Activated gamma-delta T cell treated with anti-CD3 and anti-CD28 coated beads, Interleukin-2, amount 50 U/mL, for 16 hours (primary cell): ENCODE results near the gene CDK4.

Experiments
- DNase-seq: peaks from one replicate; pipeline ENCODE4 v3.0.0-alpha.2; 2020; ENCODE audit warnings: low read depth

Gene CDK4

DNA sequence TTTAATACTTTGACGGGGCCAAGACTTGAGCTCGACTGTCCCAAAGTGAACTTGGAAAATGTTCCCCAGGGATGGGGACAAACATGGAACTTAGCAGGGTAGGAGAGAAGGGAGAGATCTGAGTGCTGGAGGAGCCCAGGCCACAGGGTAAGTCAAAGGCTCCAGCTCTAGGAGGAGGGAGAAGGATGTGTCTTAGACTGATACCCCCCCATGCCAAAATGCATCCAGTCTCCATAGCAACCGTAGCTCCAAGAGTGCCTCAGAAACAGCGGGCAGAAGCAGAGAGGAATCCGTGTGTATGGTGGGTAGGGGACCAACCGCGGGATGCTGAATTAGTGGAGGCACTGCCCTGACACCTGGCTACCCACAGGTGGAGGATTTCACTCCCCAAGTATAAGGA lies 12.7 kb downstream of the CDK4 start:
- DNase-seq, result no peak

DNA sequence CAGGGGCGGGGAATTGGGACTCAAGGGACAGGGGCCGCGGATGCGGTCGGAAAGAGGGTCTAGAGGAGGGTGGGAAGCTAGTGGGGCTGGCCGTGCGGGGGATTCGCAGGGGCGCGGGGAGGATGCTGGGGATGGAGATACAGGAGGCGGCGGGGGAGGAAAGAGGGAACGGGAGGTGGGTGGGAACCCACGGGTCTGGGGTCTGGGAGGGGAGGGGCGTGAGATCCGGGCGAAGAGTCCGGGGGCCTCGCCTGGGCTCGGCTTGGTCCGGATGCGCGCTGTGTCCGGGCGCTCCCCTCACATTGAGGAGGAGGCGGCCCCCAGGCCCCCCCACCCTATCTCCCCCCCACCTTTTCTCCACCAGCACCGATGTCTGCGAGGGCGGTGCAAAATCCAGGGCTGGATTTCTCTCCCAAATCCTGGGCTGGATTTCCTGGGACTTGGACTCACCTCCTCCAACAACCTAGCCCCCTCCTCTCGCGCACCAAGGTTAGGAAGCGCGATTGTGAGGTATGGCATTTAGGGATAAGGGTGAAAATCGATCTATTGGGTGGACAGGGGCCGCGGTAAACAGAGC lies 13.4 kb downstream of the CDK4 start, which contains the start of gene AGAP2:
TSS of gene AGAP2 (minus strand) at position 82 of the 577 bp plus-strand sequence. CDS start 496 bp downstream, outside the sequence.
- DNase-seq, result no peak

DNA sequence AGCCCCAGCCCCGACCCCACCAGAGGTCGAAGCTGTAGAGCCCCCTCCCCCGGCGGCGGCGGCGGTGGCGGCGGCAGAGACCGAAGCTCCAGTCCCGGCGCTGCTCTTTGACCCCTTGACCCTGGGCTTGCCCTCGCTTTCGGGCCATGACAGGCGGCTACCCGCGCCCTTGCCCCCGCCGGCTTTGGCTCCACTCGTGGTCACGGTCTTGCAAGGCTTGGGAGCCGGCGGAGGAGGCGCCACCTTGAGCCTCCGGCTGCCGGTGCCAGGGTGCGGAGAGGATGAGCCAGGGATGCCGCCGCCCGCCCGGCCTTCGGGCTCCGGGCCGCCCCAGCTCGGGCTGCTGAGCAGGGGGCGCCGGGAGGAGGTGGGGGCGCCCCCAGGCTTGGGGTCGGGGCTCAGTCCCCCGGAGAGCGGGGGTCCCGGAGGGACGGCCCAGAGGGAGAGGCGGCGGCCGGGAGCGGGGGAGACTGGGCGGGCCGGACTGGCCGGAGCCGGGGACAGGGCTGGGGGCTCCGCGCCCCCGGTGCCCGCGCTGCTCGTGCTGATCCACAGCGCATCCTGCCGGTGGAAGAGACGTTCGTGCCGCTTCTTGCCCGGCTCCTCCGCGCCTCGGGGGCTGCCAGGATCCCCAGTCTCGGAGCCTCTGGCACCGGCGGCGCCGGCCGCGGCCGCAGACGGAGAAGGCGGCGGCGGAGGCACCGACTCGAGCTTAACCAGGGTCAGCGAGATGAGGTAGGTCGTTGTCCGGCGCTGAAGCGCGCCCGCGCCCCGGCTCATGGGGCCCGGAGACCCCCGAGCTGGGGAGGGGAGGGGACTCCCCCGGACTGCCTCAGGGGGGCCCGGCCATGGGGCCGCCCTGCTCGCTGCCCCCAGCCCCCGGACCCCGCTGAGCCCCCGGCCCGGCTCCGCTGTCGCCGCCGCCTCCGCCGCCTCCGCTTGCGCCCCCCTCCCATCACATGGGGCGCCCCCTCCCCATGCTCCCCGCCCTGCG lies 14.3 kb downstream of the CDK4 start:
- no peak for DNase-seq

DNA sequence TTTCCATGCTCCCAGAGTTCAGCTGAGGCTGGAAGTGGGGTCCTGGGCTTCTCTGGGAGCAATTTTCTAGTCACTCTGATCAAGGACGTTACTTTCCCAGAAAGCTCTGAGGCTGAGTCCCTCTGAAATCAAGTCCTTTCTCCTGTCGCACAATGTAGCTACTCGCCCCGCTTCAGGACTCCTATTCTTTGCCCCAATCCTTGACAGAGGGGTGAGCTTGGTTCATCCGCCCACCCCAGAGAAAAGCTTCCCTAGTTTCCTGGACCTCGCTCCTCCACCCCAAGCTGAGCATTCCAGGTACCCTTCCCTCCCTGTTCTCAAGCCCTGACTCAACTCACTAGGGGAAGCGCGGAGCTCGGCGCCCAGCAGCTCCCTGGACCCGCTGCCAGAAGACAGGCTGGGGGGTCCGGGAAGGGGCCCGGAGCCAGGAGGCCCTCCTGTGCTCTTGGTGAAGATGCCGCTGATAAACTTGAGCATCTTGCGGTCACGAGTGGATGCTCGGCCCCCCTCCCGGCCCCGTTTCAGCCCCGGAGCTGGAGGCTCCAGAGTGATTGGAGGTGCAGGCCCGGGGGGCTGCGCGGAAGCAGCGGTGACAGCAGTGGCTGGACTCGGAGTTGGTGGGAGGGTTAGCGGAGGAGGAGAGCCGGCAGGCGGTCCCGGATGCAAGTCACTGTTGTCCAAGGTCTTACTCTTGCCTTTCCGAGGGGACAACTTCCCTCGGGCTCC lies 15.2 kb downstream of the CDK4 start:
- DNase-seq, result no peak

DNA sequence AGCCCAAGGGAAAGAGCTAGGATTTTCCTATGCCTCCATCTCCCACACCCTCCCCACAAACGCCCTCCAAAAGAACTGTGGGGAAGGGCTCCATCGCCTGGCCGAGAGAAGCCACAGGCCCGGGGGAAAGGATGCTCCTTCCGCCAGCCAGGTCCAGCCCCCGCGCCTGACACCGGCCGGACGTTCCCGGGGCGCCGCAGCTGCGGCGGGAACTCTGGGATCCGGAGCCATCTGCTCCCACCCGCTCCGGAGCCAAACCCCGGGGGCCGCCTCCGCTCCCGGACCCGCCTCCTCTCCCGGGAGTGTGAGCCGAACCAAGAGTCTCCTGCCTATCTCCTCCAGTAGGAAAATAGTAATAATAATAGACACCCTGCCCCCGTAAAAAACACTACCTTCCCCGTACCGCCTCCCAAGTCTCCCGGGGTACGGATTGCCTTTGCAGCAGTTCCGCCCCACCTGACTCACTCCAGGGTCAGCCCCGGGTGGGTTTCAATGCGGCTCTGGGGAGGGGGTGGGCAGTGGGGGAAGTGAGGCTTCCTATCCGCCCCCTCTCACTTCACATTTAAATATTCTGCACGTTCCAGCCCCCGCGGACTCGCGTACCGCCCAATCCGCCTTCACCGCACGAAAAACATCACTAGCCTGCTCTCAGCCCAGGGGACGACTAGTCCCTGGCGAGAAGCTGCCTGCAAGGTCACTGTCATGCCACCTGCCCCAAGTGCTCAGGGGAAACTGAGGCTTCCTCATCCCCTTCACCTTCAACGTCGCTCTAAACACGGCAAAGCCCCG lies 16.0 kb downstream of the CDK4 start:
- no peak for DNase-seq

DNA sequence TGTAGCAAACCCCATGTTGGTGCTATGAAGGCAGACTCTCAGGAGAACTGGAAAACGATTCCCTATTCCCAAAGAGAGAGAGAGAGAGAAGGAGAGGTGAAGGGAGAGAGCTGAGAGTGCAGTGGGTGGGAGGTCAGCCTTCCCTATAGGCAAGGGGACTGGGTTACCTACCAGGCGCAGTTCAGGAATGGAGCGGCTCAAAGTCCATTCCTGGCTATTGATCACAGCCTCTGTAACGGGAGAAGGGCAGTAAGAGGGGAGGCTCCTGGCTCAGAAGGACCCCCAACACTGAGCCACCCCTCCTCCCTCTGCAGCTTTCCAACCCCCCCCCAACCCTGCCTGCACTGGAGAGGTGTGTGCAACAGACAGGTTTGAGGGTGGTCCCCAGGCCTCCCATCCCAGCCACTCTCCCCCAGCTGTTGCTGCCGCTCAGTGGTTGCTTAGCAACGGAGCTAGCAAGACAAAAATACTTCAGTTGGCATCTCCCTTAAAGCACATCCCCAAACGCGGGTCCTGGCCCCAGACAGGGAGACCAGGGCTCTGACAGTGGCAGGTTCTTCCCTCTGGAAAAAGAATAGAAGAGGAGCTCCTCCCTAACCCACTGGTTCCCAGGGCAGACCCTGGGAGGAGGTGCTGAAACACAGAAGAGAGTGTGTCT lies 16.8 kb downstream of the CDK4 start:
- no peak for DNase-seq

DNA sequence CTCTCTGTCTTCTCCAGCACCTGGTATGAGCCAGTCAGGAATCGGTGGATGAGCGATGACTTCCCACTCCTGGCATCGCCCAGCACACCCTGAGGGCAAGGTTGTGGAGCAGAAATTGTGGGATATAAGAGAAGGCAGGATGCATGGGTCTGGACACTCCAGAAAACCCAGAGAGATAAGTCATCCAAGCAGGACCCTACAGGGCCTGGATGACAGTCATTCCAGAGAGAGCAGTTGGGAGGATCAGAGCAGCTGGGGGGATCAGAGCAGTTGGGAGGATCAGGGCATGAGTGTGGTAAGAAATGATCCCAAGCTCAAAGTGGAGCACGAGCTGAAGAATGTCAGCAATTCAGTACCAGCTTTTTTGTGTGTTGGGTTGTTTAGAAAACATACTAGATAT lies 17.5 kb downstream of the CDK4 start:
- no peak for DNase-seq

DNA sequence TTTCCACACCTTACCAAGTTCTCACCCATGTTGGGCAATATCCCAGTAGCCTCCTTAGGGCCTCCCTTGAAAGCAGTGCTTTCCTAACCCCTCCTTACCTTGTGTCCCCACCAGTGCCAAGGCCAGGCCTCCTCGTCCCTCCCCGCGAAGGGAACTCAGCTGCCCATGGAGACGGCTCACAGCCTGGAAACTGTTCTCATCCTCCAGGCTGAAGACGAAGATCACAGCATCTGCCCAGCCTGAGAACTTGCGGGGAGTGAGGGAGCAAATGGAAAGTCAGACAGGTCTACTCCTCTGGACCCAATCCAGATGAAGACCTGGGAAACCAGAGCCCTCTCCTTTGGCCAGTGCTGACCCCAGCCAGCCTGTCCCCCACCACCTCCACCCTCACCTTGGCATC lies 18.2 kb downstream of the CDK4 start:
- no peak for DNase-seq

DNA sequence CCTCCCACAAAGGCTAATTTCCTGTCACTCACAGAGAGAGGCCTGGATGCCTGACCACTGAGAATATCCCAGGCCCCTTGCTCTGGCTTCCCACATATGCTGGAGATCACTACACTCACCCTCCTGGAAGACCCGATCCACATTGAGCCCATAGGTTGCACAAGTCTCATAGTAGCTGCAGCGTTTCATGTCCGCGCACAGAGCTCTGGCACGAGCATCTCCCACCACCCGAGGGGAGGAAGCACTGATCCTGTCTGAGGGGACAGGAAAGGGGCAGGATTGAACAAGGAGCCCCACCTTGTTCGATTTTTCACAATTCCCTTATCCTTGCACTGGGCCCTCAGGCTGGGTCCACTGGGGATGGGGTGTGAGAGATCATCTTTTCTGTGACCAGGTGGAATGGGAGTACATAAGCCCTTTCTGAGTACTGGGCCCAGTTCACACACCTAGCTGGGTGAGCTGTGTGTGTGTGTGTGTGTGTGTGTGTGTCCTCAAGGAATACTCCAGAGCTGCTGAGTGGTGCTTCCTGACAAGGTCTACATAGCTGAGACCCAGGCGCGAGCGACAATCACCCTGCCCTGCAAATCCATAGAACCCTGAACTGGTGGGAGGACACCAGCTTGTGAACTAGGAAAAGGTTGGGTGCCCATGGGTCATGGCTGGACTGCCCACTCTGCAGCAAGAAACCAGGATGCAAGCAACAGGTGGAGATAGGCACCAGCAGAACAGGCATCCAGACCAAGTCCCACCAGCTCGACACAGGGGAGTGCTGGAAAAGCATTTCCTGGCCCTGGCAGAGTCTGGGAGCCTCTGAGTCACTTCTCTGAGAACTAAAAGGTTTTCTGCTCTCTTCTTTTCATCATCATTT lies 19.1 kb downstream of the CDK4 start:
- no peak for DNase-seq

DNA sequence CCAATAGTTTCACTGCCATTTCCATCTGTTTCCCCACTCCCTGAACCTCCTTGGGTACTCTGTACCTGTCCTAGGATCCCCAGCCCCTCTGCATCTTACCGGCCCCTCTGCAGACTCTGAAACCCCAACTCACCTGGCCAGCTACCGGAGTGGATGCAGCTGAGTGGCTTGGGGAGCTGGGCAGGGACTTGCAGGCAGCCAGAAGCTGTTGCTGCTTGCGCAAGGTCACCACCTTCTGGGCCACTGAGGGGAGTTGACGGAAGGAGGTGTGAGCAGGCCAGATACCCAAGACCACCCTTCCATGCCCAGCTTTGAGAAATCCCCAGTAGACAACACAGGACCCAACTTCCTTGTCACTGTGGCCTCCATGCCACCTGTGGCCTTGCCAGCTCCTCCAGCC lies 19.8 kb downstream of the CDK4 start:
- no peak for DNase-seq

DNA sequence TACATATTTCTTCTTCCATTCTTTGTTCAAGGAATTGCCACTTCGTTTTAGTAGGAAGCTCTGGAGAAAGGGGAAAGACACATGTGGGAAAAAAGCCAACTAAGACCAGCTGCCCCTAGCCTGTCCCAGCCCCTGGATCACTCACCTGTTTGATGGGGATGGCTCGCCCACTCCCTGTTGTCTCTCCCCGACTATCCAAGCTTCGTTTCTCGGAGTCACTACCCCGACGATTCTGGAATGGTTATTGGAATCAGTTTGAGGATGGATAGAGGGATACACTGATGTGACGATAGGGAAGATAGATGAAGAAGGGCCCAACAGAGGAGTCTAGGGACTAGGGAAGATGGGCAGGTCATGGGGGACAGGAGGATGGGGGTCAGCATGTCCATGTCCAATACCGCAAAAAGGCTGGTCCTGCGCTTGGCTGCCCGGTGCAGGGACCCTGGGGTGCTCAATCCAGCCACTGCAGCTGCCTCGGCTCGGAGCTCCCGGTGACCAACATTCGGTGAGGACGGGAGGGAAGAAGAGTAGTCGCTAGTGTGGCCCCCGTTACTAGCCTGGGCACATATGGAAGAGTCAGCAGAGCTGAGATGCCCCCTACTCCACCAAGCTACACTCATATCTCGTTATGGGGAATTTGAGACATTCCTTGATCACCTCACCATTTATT lies 20.6 kb downstream of the CDK4 start:
- DNase-seq, result no peak

DNA sequence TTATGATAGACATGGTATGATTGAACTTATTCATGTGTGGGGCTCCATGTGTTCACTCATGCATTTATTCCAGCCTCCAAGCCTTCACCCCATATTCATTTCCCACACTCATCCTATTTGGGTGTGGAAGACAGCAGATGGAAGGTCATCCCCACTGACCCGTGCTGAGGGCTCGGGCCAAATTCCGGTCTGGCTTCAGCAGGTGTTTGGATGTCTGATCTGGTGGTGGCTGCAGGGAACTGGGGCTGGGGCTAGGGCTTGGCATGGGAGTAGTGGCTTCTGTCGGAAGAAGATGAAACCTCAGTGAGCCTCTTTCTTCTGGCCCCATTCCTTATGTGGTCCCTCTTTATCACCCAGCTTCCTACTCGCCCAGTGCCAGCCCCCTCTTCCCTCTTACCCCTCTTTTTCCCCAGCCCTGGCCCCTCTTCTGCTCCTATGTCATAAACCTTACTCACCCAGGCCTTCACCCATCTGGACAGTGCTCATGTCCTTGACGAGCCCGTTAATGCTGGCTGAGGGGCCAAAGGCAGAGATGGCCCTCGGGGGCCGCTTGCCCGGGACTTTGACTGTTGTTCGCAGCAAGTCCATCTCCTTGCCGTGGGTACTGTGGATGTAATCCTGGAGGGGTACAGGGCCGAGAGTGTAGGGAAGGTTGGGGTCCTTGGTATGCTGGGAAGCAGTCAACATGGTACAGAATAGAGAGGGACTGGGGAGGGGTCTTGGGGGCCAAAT lies 21.6 kb downstream of the CDK4 start:
- DNase-seq, result no peak

DNA sequence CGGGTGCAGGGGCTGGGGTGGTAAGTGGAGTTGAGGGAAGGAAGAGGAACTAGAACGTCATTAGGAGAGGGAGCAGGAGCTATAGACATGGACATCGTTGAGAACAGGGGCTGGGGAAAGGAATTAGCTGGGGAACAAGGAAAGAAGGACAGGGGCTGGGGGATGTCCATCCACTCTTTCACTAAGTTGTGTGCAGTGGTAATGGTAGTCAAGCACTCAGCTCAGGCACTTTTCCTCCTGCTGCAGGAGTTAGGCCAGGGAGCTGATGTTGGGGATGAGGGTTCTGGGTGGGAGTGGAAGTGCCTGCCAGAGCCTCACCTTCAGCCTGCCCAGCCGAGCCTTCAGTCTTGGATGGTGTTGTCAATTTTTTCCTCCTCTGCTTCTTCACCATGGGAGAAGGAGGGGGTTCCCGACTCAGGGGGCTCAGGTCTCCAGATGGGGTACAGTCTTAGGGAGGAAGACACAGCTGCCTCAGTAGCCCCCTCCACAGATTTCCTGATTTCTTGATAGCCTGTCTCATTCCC lies 22.7 kb downstream of the CDK4 start:
- no peak for DNase-seq

DNA sequence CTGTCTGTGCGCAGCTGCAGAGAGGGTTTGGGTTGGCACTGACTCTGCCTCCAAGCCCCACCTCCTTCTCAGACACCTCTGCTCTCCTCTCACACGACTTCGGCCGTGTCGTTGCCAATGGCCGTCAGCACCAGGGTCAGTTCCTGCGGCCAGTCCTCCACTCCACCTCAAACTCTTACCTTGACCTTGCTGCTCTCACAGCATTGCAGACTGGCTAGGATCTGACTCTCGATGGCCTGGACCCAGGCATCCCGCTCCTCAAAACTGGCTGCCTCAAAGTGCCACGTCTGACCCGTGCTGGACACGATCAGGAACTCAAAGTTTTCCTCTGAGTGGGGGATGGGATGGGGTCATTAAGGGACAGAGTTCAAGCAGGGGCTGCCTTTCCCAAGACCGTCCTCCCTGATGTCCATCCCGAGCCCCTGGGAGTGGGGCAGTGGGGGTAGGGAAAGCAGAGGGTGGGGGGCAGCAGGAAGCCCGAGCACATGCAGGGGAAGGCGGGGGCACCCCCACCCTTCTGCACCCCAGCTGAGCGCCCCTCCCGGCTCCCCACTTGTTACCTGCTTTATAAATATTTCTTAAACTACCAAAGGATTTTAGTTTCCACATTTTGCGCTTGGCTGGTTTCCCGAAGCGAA lies 24.2 kb downstream of the CDK4 start:
- no peak for DNase-seq

DNA sequence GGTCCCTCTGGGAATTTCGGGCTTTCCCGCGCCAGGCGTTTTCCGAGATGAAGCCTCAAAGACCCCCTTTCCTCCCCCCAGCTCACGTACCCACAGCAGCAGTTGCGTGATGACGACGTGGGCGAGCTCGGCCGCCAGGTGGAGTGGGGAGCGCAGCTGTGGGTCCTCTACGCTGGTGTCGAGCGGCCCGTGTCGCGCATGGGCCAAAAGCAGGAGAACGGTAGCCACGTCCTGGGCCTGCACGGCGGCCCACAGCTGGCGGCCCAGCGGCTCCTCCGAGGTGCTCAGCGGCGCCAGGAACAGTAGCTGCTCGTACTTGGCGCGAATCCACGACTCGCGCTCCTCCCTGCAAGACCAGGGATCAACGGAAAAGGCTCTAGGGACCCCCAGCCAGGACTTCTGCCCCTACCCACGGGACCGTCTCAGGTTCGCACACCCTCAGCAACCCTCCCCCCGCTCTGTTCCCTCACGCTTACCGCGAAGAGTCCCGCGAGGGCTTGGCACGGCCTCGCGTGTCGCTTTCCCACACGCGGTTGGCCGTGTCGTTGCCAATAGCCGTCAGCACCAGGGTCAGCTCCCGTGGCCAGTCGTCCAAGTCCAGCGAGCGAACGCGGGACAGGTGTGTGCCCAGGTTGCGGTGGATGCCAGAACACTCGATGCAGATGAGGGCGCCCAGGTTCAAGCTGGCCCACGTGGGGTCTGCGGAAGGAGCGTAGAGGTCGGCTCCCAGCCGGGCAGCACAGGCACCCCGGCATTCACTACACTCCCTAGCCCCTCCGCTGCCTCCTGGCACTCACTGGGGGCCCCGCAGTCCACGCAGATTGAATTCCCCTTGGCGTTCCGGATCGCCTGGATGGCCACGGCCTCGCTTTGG lies 25.0 kb downstream of the CDK4 start:
- no peak for DNase-seq

DNA sequence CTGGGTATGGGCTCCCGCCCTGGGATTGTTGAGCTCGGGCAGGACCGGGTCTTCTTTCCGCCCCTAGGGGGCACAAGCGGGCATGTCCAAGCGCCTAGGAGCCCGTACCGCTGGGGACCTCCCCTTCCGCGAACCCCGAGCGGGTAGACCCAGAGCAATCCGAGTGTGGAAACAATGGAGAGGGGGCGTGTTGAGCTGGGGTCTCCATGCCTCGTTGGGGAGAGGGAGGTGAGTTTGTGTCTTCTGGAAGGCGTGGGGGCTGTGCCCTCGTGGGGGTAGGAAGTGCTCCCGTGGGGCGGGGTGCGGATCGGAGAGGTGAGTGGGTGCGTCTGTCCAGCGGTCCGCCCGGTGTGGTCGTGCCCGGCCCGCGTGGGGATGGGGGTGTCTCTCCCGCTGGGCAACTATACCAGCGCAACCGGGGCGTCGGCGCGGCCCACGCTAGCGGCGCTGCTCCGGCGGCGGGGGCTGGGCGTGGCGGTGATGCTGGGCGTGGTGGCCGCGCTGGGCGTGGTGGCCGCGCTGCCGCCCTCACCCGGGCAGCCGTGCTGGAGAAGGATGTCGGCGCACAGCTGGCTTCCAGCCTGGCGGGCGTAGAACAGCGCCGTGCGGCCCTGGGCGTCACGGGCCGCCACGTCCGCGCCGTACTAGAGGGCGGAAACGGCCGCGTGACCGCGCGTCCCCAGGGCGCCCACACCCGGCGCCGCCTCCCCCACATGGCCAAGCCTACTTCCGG lies 25.8 kb downstream of the CDK4 start:
- DNase-seq, result no peak

DNA sequence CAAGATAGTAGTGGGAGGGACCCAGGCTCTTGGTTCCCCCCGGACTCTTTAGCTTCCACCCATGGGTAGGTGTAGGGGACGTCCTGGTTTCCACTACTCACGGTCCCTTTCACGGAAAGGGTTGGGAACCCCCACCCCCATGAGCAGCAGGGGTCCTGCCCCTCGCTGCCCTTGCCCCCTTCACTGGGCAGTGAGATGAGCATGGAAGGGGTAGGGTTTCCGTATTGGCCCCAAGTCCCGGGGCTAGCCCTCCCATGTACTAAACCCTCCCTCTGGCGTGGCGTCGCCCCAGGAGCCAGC lies 26.3 kb downstream of the CDK4 start:
- DNase-seq, result no peak
